IMR-90 (cell line): ENCODE results near the gene AAK1. TPM values are rescaled to one million over a fixed set of nuclear protein-coding genes. Genes with fewer than 3 reads are reported as not detected.

Source experiments
- ATAC-seq: fragments of 200-7000 bp; cut with Tn5 transposase; 2 replicates; pipeline ENCODE4 v1.9.1; 2020; ENCODE audit warnings: low read depth, mild to moderate bottlenecking, moderate library complexity
- BruUV-seq: library from RNA; stranded (reverse); fragments of 400-500 nt; replicated peaks from 2 replicates; lab custom pipeline; 2021; lab: Mats Ljungman, UMichigan
- CTCF ChIA-PET: fragments of 300-600 bp; formaldehyde crosslinking; extraction: SDS; loops from one replicate; lab custom pipeline; 2021; ENCODE audit warnings: antibody characterized with exemption; lab: Yijun Ruan, JAX
- POLR2A ChIA-PET: fragments of 300-600 bp; sonication (Branson Sonifier 250); formaldehyde crosslinking; loops from one replicate; lab custom pipeline; 2022; ENCODE audit warnings: antibody characterized with exemption; ENCODE audit not compliant: unreplicated experiment; lab: Charles Lee
- DNase-seq: peaks from one replicate; pipeline ENCODE4 v3.0.0; 2013
- H2AFZ ChIP-seq: replicated peaks from 2 replicates; pipeline ENCODE3; 2013; ENCODE audit warnings: low read length, mild to moderate bottlenecking; ENCODE audit not compliant: poor library complexity
- H2AK5ac ChIP-seq: 2 replicates; pipeline ENCODE4 v1.6.1; 2013; ENCODE audit warnings: low read depth, low read length, inconsistent platforms
- H2AK9ac ChIP-seq: replicated peaks from 2 replicates; pipeline ENCODE3; 2013; ENCODE audit warnings: mild to moderate bottlenecking, low read depth, low read length, moderate library complexity; ENCODE audit not compliant: poor library complexity
- H2BK120ac ChIP-seq: 2 replicates; pipeline ENCODE4 v1.6.1; 2013; ENCODE audit warnings: low read depth, low read length, inconsistent platforms
- H2BK15ac ChIP-seq: 3 replicates; pipeline ENCODE4 v1.6.1; 2013; ENCODE audit warnings: low read depth, low read length, inconsistent platforms
- H2BK20ac ChIP-seq: 2 replicates; pipeline ENCODE4 v1.6.1; 2013; ENCODE audit warnings: low read depth, mild to moderate bottlenecking, inconsistent platforms, low read length, moderate library complexity
- H2BK5ac ChIP-seq: 2 replicates; pipeline ENCODE4 v1.6.1; 2013; ENCODE audit warnings: mild to moderate bottlenecking, low read depth, low read length, inconsistent platforms; ENCODE audit not compliant: poor library complexity, severe bottlenecking
- H3K14ac ChIP-seq: replicated peaks from 2 replicates; pipeline ENCODE4 v1.6.1; 2013; ENCODE audit warnings: low read depth, low read length, inconsistent platforms
- H3K18ac ChIP-seq: 2 replicates; pipeline ENCODE4 v1.6.1; 2013; ENCODE audit warnings: low read depth, low read length, control low read depth
- H3K23ac ChIP-seq: 2 replicates; pipeline ENCODE4 v1.6.1; 2013; ENCODE audit warnings: low read depth, low read length, inconsistent platforms
- H3K27ac ChIP-seq: 2 replicates; pipeline ENCODE4 v1.5.1; 2013; ENCODE audit warnings: mild to moderate bottlenecking, control low read depth, low read length; ENCODE audit not compliant: insufficient read depth
- H3K27me3 ChIP-seq: 2 replicates; pipeline ENCODE4 v1.6.1; 2013; ENCODE audit warnings: low read length; ENCODE audit not compliant: control insufficient read depth, insufficient read depth
- H3K36me3 ChIP-seq: 2 replicates; pipeline ENCODE4 v1.6.1; 2013; ENCODE audit warnings: low read length, mixed read lengths; ENCODE audit not compliant: control insufficient read depth, insufficient read depth
- H3K4ac ChIP-seq: 2 replicates; pipeline ENCODE4 v1.6.1; 2013; ENCODE audit warnings: low read depth, low read length, inconsistent platforms
- H3K4me1 ChIP-seq: 2 replicates; pipeline ENCODE4 v1.6.1; 2013; ENCODE audit warnings: low read length, mixed read lengths; ENCODE audit not compliant: control insufficient read depth, insufficient read depth
- H3K4me2 ChIP-seq: 2 replicates; pipeline ENCODE4 v1.6.1; 2013; ENCODE audit warnings: low read depth, mild to moderate bottlenecking, control low read depth, low read length, moderate library complexity
- H3K4me3 ChIP-seq: 2 replicates; pipeline ENCODE4 v1.5.1; 2013; ENCODE audit warnings: low read depth, mild to moderate bottlenecking, control low read depth, low read length, moderate library complexity; ENCODE audit not compliant: insufficient read depth
- H3K56ac ChIP-seq: 2 replicates; pipeline ENCODE4 v1.6.1; 2013; ENCODE audit warnings: low read length, inconsistent platforms; ENCODE audit not compliant: insufficient read depth; ENCODE audit errors: extremely low read depth
- H3K79me1 ChIP-seq, 2 experiments: 2 replicates each; pipeline ENCODE4 v1.6.1; 2013; ENCODE audit warnings: low read length in 2 of 2, inconsistent platforms in 1 of 2, low read depth in 1 of 2
- H3K9ac ChIP-seq: 2 replicates; pipeline ENCODE4 v1.6.1; 2013; ENCODE audit warnings: low read depth, low read length, control low read depth
- H3K9me1 ChIP-seq: 2 replicates; pipeline ENCODE4 v1.6.1; 2013; ENCODE audit warnings: low read length, inconsistent platforms; ENCODE audit not compliant: insufficient read depth
- H3K9me3 ChIP-seq: 2 replicates; pipeline ENCODE4 v1.6.1; 2013; ENCODE audit warnings: low read length; ENCODE audit not compliant: control insufficient read depth, insufficient read depth
- H4K20me1 ChIP-seq: 2 replicates; pipeline ENCODE4 v1.6.1; 2013; ENCODE audit warnings: low read length, inconsistent platforms; ENCODE audit not compliant: insufficient read depth
- H4K5ac ChIP-seq: 2 replicates; pipeline ENCODE4 v1.6.1; 2013; ENCODE audit warnings: mild to moderate bottlenecking, low read depth, low read length, control low read depth
- H4K8ac ChIP-seq, 2 experiments: 2 replicates each; pipeline ENCODE4 v1.6.1; 2013; ENCODE audit warnings: low read depth in 2 of 2, low read length in 2 of 2, control low read depth in 1 of 2, inconsistent platforms in 1 of 2
- H4K91ac ChIP-seq: 2 replicates; pipeline ENCODE4 v1.6.1; 2013; ENCODE audit warnings: low read depth, low read length, inconsistent platforms; ENCODE audit not compliant: insufficient read depth
- CHD1 ChIP-seq: IDR thresholded peaks from 2 replicates; pipeline ENCODE4 v1.6.1; 2012; ENCODE audit warnings: low read depth, low read length, improper control_type of control experiment
- MAZ ChIP-seq: IDR thresholded peaks from 2 replicates; pipeline ENCODE4 v1.6.1; 2012; ENCODE audit warnings: low read depth, mild to moderate bottlenecking, low read length, improper control_type of control experiment, moderate library complexity, borderline replicate concordance
- MXI1 ChIP-seq: IDR thresholded peaks from 2 replicates; pipeline ENCODE4 v1.6.1; 2012; ENCODE audit warnings: low read depth, mild to moderate bottlenecking, low read length, moderate library complexity, borderline replicate concordance
- POLR2A ChIP-seq: IDR thresholded peaks from 2 replicates; pipeline ENCODE4 v1.6.1; 2012; ENCODE audit warnings: mild to moderate bottlenecking, low read depth, low read length
- RFX5 ChIP-seq: IDR thresholded peaks from 2 replicates; pipeline ENCODE4 v1.8.0; 2012; ENCODE audit warnings: low read depth, mild to moderate bottlenecking, low read length, moderate library complexity
- WGBS, 2 experiments: methylation state at CpG; one replicate each; pipeline versions ENCODE4 v1.1.5 to v1.1.7; 2013; ENCODE audit warnings: missing lambda C conversion rate in 2 of 2; ENCODE audit not compliant: insufficient read length in 1 of 2; ENCODE audit errors: extremely low coverage in 2 of 2; 5-methylcytosine and 5-hydroxymethylcytosine counted together
- dilution Hi-C: fragments of 300-500 bp; cut with HindIII; formaldehyde crosslinking; loops from one replicate; pipeline ENCODE4 v1.14.3; 2018; ENCODE audit warnings: low sequenced_read_pairs; ENCODE audit not compliant: unreplicated experiment
- in situ Hi-C: fragments of 300-500 bp; cut with MboI; formaldehyde crosslinking; loops from 3 replicates; pipeline ENCODE4 v1.14.3; 2019; ENCODE audit warnings: low sequenced_read_pairs, inconsistent platforms, mixed read lengths
- intact Hi-C: fragments of 100-400 bp; cut with micrococcal nuclease; formaldehyde crosslinking; loops from 2 replicates; pipeline ENCODE4 v1.10.0; 2022
- polyA plus RNA-seq, 3 experiments: library from polyadenylated mRNA; depleted of rRNA; stranded (reverse); fragments of >200 nt; gene quantifications; 2 replicates each; pipeline ENCODE4 v1.2.3, GENCODE V29; 2012; ENCODE audit warnings: low replicate concordance in 1 of 3
- total RNA-seq: library from RNA; depleted of rRNA; stranded (reverse); fragments of >200 nt; gene quantifications from 2 replicates; pipeline ENCODE4 v1.2.3, GENCODE V29; 2012

Gene AAK1
- total and polyA plus RNA-seq, 2 of the 4 experiments (the other 2 are of a cell fraction), result 21.9 to 26.5 TPM

DNA sequence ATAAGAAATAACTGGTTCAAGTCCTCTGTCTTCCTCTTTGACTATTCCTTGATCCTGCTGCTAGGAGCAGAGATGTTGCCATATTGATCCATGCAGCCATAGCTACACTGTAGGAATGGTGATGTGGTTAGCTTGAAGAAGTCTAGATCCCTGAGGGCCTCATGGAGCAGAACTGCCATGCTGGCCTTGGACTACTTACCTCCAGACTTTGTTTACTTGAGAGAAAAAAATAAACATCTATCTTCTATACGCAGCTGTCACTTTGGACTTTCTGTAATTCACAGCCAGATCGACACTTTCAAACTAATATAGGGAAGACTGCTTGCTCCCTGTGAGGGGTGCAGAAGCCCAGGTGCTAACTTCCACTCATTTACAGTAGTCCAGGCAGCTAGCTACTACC is 121.8 kb downstream of the AAK1 start:
- CTCF ChIA-PET, result interaction anchor here (0.9 kb wide), 1 partner anchor 12 kb away, joined by 3 read pairs; no protein-coding TSS in a partner anchor
- no peak overlapping the region for H3K4me3 ChIP-seq
- in situ Hi-C loops, result no loop called here

More for the DNA sequence above, 121.8 kb downstream of the AAK1 start:
- Histone ChIP-seq H2BK5ac (no peak overlapping the region), H3K36me3 (peaks cover 59% of the 10 kb centered on the region), H3K27ac (no peak overlapping the region), H2BK20ac (no peak overlapping the region), H4K91ac (no peak overlapping the region), H3K79me1 (peaks cover 11 to 16% of the 10 kb centered on the region in 2 experiments), H2AK9ac (no peak overlapping the region), H3K18ac (no peak overlapping the region), H2BK15ac (no peak overlapping the region), H3K4me2 (no peak overlapping the region), H3K56ac (no peak overlapping the region), H4K5ac (no peak overlapping the region), H3K9ac (no peak overlapping the region), H3K27me3 (no peaks in the 10 kb centered on the region), H3K9me1 (peaks cover 8% of the 10 kb centered on the region), H3K23ac (no peak overlapping the region), H4K8ac (no peak overlapping the region), H2AK5ac (no peak overlapping the region), H3K9me3 (no peaks in the 10 kb centered on the region), H3K14ac (no peak overlapping the region), H4K20me1 (no peaks in the 10 kb centered on the region), H2AFZ (no peak overlapping the region), H3K4me1 (peaks cover 3% of the 10 kb centered on the region; the same call in 1 of the 2 replicates), H3K4ac (no peak overlapping the region), H2BK120ac (no peak overlapping the region)
- POLR2A ChIA-PET, result no interaction called here
- intact Hi-C loops (no loop called here), dilution Hi-C loops (no loop called here)
- TF ChIP-seq RFX5, result no peak
- no peak for TF ChIP-seq MXI1
- no peak for TF ChIP-seq CHD1
- no peak for TF ChIP-seq POLR2A
- no peak for TF ChIP-seq MAZ
- no TSS peak for BruUV-seq
- no CpG with 5 or more reads among the region's 2 CpGs for WGBS, 2 experiments
- no peak for DNase-seq
- ATAC-seq, result no peak
